Measurements from ENCODE around the gene WDFY4. TPM values are rescaled to one million over a fixed set of nuclear protein-coding genes. Genes with fewer than 3 reads are reported as not detected.

Gene WDFY4
- total RNA-seq, 2 donors from 2014 or later = 0.70 to 2.0 TPM

GRCh38 chr10:48897441-48897790, 212.7 kb downstream of the WDFY4 start:
- peaks cover 0 to 6% of the 10 kb centered on the region in 2 donors for H3K4me1 ChIP-seq
- H3K9me3 ChIP-seq = no peaks in the 10 kb centered on the region
- H3K36me3 ChIP-seq = no peaks in the 10 kb centered on the region
- H3K27me3 ChIP-seq = no peaks in the 10 kb centered on the region
- H3K27ac ChIP-seq = no peak overlapping the region
- TF ChIP-seq CTCF (IDR thresholded peaks at IDR 0.05) = no peak
- H3K4me3 ChIP-seq = no peak overlapping the region
- DNase-seq (ENCODE audit: low spot score) = no peak

DNA sequence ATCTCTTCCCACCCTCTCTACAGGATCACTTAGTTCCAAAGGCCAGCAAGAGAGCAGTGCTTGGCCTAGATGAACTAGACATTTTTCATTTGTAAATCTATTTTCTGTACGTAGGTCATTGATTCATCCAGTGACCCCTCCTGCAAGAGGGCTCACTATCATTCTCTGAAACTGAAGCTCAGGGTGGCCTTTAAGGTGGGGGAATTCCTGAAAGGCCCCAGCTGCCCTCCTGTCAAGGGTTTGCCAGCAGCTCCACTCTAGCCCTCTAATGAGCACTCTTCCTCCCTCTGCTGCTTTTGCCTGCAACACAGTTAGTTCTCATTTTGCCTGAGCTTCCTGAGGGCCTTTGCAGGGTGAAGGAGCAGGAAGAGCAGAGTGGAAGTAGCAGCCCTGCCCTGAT, 213.8 kb downstream of the WDFY4 start:
- no peak for TF ChIP-seq CTCF (IDR thresholded peaks at IDR 0.05)
- no peaks in the 10 kb centered on the region for H3K27me3 ChIP-seq
- H3K27ac ChIP-seq = no peak overlapping the region

GRCh38 chr10:48899781-48900180, 215.1 kb downstream of the WDFY4 start:
- no peak overlapping the region for H3K27ac ChIP-seq

More for the DNA sequence above, 213.8 kb downstream of the WDFY4 start:
- no peak overlapping the region for H3K4me3 ChIP-seq
- peaks cover 0 to 6% of the 10 kb centered on the region in 2 donors for H3K4me1 ChIP-seq
- DNase-seq (ENCODE audit: low spot score) = no peak
- H3K36me3 ChIP-seq = no peaks in the 10 kb centered on the region
- no peaks in the 10 kb centered on the region for H3K9me3 ChIP-seq

DNA sequence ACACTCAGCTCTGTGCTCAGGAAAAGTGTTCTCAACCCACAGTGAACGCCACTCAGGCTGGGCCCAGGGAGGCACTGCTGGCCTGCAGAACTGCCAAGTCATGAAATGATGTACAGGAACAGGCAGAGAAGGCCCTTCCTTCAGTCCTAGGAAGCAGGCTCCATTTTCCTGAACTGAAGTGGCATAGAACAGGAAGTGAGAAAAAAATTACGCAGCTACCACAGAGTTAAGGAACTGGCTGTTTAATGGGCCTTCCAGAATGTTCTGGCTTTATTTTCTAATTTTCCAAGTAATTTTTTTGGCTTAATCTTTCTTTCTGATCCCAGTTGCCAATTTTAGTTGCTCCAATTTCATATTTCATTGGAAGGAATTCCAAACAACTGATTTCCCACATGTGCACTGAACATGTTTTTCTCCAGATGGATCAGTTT, 215.7 kb downstream of the WDFY4 start:
- Histone ChIP-seq H3K27me3 (no peaks in the 10 kb centered on the region), H3K4me3 (no peak overlapping the region), H3K4me1 (peaks cover 0 to 6% of the 10 kb centered on the region in 2 donors), H3K36me3 (no peaks in the 10 kb centered on the region), H3K27ac (no peak overlapping the region), H3K9me3 (no peaks in the 10 kb centered on the region)
- TF ChIP-seq CTCF (IDR thresholded peaks at IDR 0.05) = no peak
- DNase-seq (ENCODE audit: low spot score) = no peak

More at GRCh38 chr10:48899781-48900180, 215.1 kb downstream of the WDFY4 start:
- TF ChIP-seq CTCF (IDR thresholded peaks at IDR 0.05) = no peak
- Histone ChIP-seq H3K27me3 (no peaks in the 10 kb centered on the region), H3K4me3 (no peak overlapping the region), H3K4me1 (peaks cover 0 to 6% of the 10 kb centered on the region in 2 donors), H3K9me3 (no peaks in the 10 kb centered on the region), H3K36me3 (no peaks in the 10 kb centered on the region)
- DNase-seq (ENCODE audit: low spot score) = no peak

DNA sequence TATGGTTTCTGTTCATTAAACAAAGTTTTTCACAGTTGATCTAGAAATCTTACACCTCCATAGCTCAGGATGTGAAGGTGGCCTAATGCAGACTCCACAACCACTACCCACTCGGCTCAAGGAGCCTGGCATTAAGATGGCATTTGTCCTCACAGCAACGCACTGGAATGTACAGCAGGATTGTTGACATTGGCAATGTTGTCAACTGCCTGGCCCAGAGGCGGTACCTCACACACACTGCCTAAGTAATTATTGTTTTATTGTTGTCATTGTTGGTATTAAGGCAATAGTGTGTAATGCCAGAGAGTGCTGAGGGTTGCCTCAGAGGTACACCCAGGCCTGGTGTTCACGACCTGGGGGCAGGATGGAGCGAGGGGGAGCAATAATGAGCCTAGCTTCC, 216.6 kb downstream of the WDFY4 start:
- Histone ChIP-seq H3K27ac (no peak overlapping the region), H3K4me3 (no peak overlapping the region), H3K4me1 (peaks cover 0 to 6% of the 10 kb centered on the region in 2 donors), H3K36me3 (no peaks in the 10 kb centered on the region), H3K27me3 (no peaks in the 10 kb centered on the region), H3K9me3 (no peaks in the 10 kb centered on the region)
- no peak for DNase-seq (ENCODE audit: low spot score)
- TF ChIP-seq CTCF (IDR thresholded peaks at IDR 0.05) = no peak

DNA sequence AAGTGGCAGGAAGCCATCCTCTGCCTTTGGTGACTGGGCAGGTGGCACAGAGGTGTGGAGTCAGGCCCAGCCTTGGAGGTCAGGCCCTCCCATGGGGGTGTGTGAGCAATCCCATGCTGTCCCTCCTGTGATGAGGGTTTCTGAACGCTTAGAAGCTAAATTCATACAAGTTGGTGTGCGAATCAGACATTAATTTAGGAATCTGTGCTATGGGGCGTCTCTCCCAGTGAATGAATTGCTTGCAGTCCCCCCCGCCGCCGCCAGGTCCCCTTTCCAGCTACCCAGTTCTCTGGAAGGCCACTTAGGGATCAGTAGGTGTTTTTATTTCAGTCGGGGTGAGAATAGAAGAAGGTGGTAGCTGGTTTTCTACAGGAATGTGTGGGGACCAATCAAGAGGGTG, 217.4 kb downstream of the WDFY4 start:
- DNase-seq (ENCODE audit: low spot score) = no peak
- Histone ChIP-seq H3K4me1 (peaks cover 0 to 6% of the 10 kb centered on the region in 2 donors), H3K27ac (no peak overlapping the region), H3K36me3 (no peaks in the 10 kb centered on the region), H3K9me3 (no peaks in the 10 kb centered on the region), H3K4me3 (no peak overlapping the region), H3K27me3 (no peaks in the 10 kb centered on the region)
- TF ChIP-seq CTCF (IDR thresholded peaks at IDR 0.05) = no peak
